ENCODE measurements around the gene UTP11.

UTP11 gene

GRCh38 chr1:38046884-38047602, 34.5 kb downstream of the UTP11 start:
- peak overlapping the region; percentile 29 for H3K4me2 ChIP-seq
- H3K27me3 ChIP-seq (ENCODE audit: insufficient read depth, low read depth) = peaks cover 4% of the 10 kb centered on the region; the same call in 1 of the 2 replicates
- H3K36me3 ChIP-seq (ENCODE audit: insufficient read depth) = no peaks in the 10 kb centered on the region
- H3K4me3 ChIP-seq (IDR thresholded peaks at IDR 0.05; ENCODE audit: insufficient read depth, low read depth, low read length) = peak overlapping the region; percentile 74
- no peaks in the 10 kb centered on the region for H3K4me1 ChIP-seq (ENCODE audit: low read depth, poor library complexity, severe bottlenecking)
- H3K79me2 ChIP-seq (ENCODE audit: insufficient read depth, low read depth) = no peaks in the 10 kb centered on the region
- H2AFZ ChIP-seq (ENCODE audit: low read depth) = peak overlapping the region; percentile 71
- H3K9ac ChIP-seq = no peak overlapping the region
- H4K20me1 ChIP-seq (ENCODE audit: insufficient read depth) = no peaks in the 10 kb centered on the region
- TF ChIP-seq CTCF (conservative IDR thresholded peaks at IDR 0.05; ENCODE audit: low read depth, low read length) = no peak
- no peak overlapping the region for H3K27ac ChIP-seq

GRCh38 chr1:38047603-38048141, 35.1 kb downstream of the UTP11 start:
- no peak overlapping the region for H3K27ac ChIP-seq

GRCh38 chr1:38050397-38051078, 38.0 kb downstream of the UTP11 start:
- H3K79me2 ChIP-seq (ENCODE audit: insufficient read depth, low read depth) = no peaks in the 10 kb centered on the region
- no peaks in the 10 kb centered on the region for H4K20me1 ChIP-seq (ENCODE audit: insufficient read depth)
- H3K27ac ChIP-seq = no peak overlapping the region
- no peaks in the 10 kb centered on the region for H3K36me3 ChIP-seq (ENCODE audit: insufficient read depth)
- H3K4me2 ChIP-seq = no peak overlapping the region
- H2AFZ ChIP-seq (ENCODE audit: low read depth) = no peak overlapping the region
- H3K4me3 ChIP-seq (IDR thresholded peaks at IDR 0.05; ENCODE audit: insufficient read depth, low read depth, low read length) = no peak overlapping the region
- H3K4me1 ChIP-seq (ENCODE audit: low read depth, poor library complexity, severe bottlenecking) = no peaks in the 10 kb centered on the region
- H3K27me3 ChIP-seq (ENCODE audit: insufficient read depth, low read depth) = peaks cover 4% of the 10 kb centered on the region; the same call in 1 of the 2 replicates
- no peak for TF ChIP-seq CTCF (conservative IDR thresholded peaks at IDR 0.05; ENCODE audit: low read depth, low read length)
- H3K9ac ChIP-seq = no peak overlapping the region

More at GRCh38 chr1:38047603-38048141, 35.1 kb downstream of the UTP11 start:
- Histone ChIP-seq H3K4me1 (ENCODE audit: low read depth, poor library complexity, severe bottlenecking) (no peaks in the 10 kb centered on the region), H3K4me3 (IDR thresholded peaks at IDR 0.05; ENCODE audit: insufficient read depth, low read depth, low read length) (peak overlapping the region; percentile 74), H4K20me1 (ENCODE audit: insufficient read depth) (no peaks in the 10 kb centered on the region), H3K27me3 (ENCODE audit: insufficient read depth, low read depth) (peaks cover 4% of the 10 kb centered on the region; the same call in 1 of the 2 replicates), H3K4me2 (peak overlapping the region; percentile 29), H3K36me3 (ENCODE audit: insufficient read depth) (no peaks in the 10 kb centered on the region), H2AFZ (ENCODE audit: low read depth) (peak overlapping the region; percentile 71), H3K9ac (no peak overlapping the region), H3K79me2 (ENCODE audit: insufficient read depth, low read depth) (no peaks in the 10 kb centered on the region)
- no peak for TF ChIP-seq CTCF (conservative IDR thresholded peaks at IDR 0.05; ENCODE audit: low read depth, low read length)

GRCh38 chr1:38051079-38051543, 38.6 kb downstream of the UTP11 start:
- no peaks in the 10 kb centered on the region for H3K36me3 ChIP-seq (ENCODE audit: insufficient read depth)

More at GRCh38 chr1:38051079-38051543, 38.6 kb downstream of the UTP11 start:
- no peak overlapping the region for H3K9ac ChIP-seq
- no peak overlapping the region for H3K4me2 ChIP-seq
- H3K4me3 ChIP-seq (IDR thresholded peaks at IDR 0.05; ENCODE audit: insufficient read depth, low read depth, low read length) = no peak overlapping the region
- peaks cover 4% of the 10 kb centered on the region; the same call in 1 of the 2 replicates for H3K27me3 ChIP-seq (ENCODE audit: insufficient read depth, low read depth)
- no peak overlapping the region for H3K27ac ChIP-seq
- no peak overlapping the region for H2AFZ ChIP-seq (ENCODE audit: low read depth)
- no peaks in the 10 kb centered on the region for H3K79me2 ChIP-seq (ENCODE audit: insufficient read depth, low read depth)
- no peaks in the 10 kb centered on the region for H4K20me1 ChIP-seq (ENCODE audit: insufficient read depth)
- no peak for TF ChIP-seq CTCF (conservative IDR thresholded peaks at IDR 0.05; ENCODE audit: low read depth, low read length)
- H3K4me1 ChIP-seq (ENCODE audit: low read depth, poor library complexity, severe bottlenecking) = no peaks in the 10 kb centered on the region

All from KMS-11 (cell line).